HEK293 (cell line): ENCODE data around the gene CCDC175.

ENCODE experiments used
- CTCF ChIP-seq: fragments of 450-650 bp; formaldehyde crosslinking; IDR thresholded peaks from 2 replicates; pipeline ENCODE4 v1.5.1; 2016; ENCODE audit warnings: missing biosample characterization, missing genetic modification characterization
- TCF7L2 ChIP-seq: IDR thresholded peaks from 2 replicates; pipeline ENCODE4 v1.6.1; 2011; ENCODE audit warnings: low read depth, mild to moderate bottlenecking, inconsistent platforms, low read length, moderate library complexity, borderline replicate concordance
- ZNF18 ChIP-seq: fragments of 450-650 bp; formaldehyde crosslinking; IDR thresholded peaks from 2 replicates; pipeline ENCODE4 v1.5.1; 2016; ENCODE audit warnings: missing biosample characterization, missing genetic modification characterization

- TF ChIP-seq TCF7L2 (no peak), CTCF (tag by site-specific recombination) (no peak), ZNF18 (tag by site-specific recombination) (no peak)
Observed at GRCh38 chr14:59510001-59510400, 66.6 kb downstream of the CCDC175 start.
